ENCODE measurements around the gene SARS1.

SARS1 gene

GRCh38 chr1:109238382-109238781 lies 24.7 kb downstream of the SARS1 start:
- POLR2A ChIA-PET = no interaction called here
- DNase-seq (ENCODE audit: low read depth, low spot score) = no peak
- H3K4me3 ChIP-seq (ENCODE audit: low read depth, low read length) = no peak overlapping the region
- TF ChIP-seq CTCF (IDR thresholded peaks at IDR 0.05; ENCODE audit: insufficient read depth, low read length, missing control alignments) = no peak
- CTCF ChIA-PET = interaction anchor here (0.7 to 6.6 kb wide), 13 partner anchors 7 to 294 kb away, joined by 3 to 48 read pairs (median 10); partner anchors contain the start of genes CELSR2 and SORT1

- ChIA-PET POLR2A (interaction anchor here (0.5 kb wide), 1 partner anchor 348 kb away, joined by 3 read pairs; no protein-coding TSS in a partner anchor), CTCF (interaction anchor here (0.9 to 6.6 kb wide), 17 partner anchors 8 to 294 kb away, joined by 3 to 48 read pairs (median 5); partner anchors contain the start of genes CELSR2 and SORT1)
- no peak for TF ChIP-seq CTCF (IDR thresholded peaks at IDR 0.05; ENCODE audit: insufficient read depth, low read length, missing control alignments)
- H3K4me3 ChIP-seq (ENCODE audit: low read depth, low read length) = no peak overlapping the region
- no peak for DNase-seq (ENCODE audit: low read depth, low spot score)
Observed at GRCh38 chr1:109239047-109239408, 25.3 kb downstream of the SARS1 start.

GRCh38 chr1:109239409-109240068 lies 25.8 kb downstream of the SARS1 start:
- peak; percentile 62 for TF ChIP-seq CTCF (IDR thresholded peaks at IDR 0.05; ENCODE audit: insufficient read depth, low read length, missing control alignments)
- no peak overlapping the region for H3K4me3 ChIP-seq (ENCODE audit: low read depth, low read length)
- CTCF ChIA-PET = interaction anchor here (0.8 to 6.6 kb wide), 19 partner anchors 8 to 293 kb away, joined by 3 to 48 read pairs (median 5); partner anchors contain the start of genes CELSR2 and SORT1
- DNase-seq (ENCODE audit: low read depth, low spot score) = no peak
- POLR2A ChIA-PET = interaction anchor here (0.5 to 1.6 kb wide), 2 partner anchors 8 to 347 kb away, joined by 3 to 4 read pairs; no protein-coding TSS in a partner anchor

- CTCF ChIA-PET = interaction anchor here (0.8 to 6.6 kb wide), 17 partner anchors 7 to 294 kb away, joined by 3 to 48 read pairs (median 5); partner anchors contain the start of genes CELSR2 and SORT1
- POLR2A ChIA-PET = interaction anchor here (0.8 to 1.6 kb wide), 6 partner anchors 9 to 199 kb away, joined by 3 to 6 read pairs (median 4); partner anchors contain the start of genes CELSR2 and SARS1
- no peak for TF ChIP-seq CTCF (IDR thresholded peaks at IDR 0.05; ENCODE audit: insufficient read depth, low read length, missing control alignments)
- no peak overlapping the region for H3K4me3 ChIP-seq (ENCODE audit: low read depth, low read length)
- DNase-seq (ENCODE audit: low read depth, low spot score) = peak; percentile 28
Observed at GRCh38 chr1:109240158-109241152, 26.7 kb downstream of the SARS1 start.

GRCh38 chr1:109241344-109241743 lies 27.6 kb downstream of the SARS1 start:
- no peak overlapping the region for H3K4me3 ChIP-seq (ENCODE audit: low read depth, low read length)
- no peak for DNase-seq (ENCODE audit: low read depth, low spot score)
- CTCF ChIA-PET = interaction anchor here (0.6 to 6.6 kb wide), 9 partner anchors 23 to 293 kb away, joined by 3 to 48 read pairs (median 4); partner anchors contain the start of gene SORT1
- POLR2A ChIA-PET = interaction anchor here (0.8 to 1.6 kb wide), 2 partner anchors 27 to 198 kb away, joined by 3 to 6 read pairs; partner anchors contain the start of gene SARS1
- no peak for TF ChIP-seq CTCF (IDR thresholded peaks at IDR 0.05; ENCODE audit: insufficient read depth, low read length, missing control alignments)
